NCI-H2081 treated with DMSO at 0.1 percent for 48 hours (cell line): Measurements from ENCODE around the gene LONP1.

ENCODE experiments used
- DNase-seq: peaks from one replicate; lab custom pipeline; 2025; lab: John Stamatoyannopoulos, UW

Gene LONP1

GRCh38 chr19:5648464-5648863 is 71.5 kb downstream of the LONP1 start:
- DNase-seq: no peak

DNA sequence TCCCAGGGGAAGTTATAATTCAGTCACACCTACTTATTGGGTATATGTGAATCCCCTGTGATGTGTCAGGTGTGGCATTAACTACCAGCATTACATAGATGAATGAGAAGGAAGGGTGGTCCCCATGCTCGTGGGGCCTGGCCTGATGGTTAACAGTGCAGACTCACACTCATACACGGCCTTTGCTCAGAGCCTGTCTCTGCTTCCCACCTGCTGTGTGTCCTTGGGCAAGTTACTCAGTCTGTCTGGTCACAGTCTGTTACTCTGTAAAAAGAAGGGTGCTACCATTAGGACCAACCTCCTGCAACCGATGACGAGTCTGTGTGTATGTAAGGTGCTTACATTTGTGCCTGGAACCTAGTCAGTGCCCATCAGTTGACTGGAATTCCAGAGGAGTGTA is 73.2 kb downstream of the LONP1 start:
- DNase-seq: no peak

GRCh38 chr19:5645409-5645808 is 74.5 kb downstream of the LONP1 start:
- peak; percentile 55 for DNase-seq

- no peak for DNase-seq
Observed at GRCh38 chr19:5644037-5644436, 75.9 kb downstream of the LONP1 start.

DNA sequence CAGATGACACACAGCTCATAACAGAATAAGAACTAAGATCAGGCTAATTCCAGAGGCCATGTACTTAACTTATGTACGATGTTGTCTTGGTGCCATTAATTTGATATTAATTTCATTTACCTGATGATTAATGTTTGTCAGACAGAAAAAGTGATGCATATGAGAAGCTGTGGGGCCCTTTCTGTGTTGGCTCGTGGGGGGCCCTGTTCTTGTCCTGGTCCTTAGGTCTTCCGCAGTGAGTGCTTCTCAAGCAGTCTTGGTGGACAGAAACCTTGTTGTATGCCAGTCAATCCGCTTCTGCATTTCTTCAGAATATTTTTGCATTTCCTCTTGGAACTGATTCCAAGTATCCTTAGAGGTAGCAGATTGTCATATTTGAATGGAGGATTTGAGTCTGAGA is 76.9 kb downstream of the LONP1 start:
- DNase-seq: no peak

- no peak for DNase-seq
Observed at GRCh38 chr19:5642204-5642603, 77.7 kb downstream of the LONP1 start.
